SK-N-SH (cell line): ENCODE results near the gene KIFAP3.

Experiments
- CHD2 ChIP-seq: fragments of 150-350 bp; IDR thresholded peaks from 2 replicates; pipeline ENCODE4 v1.6.1; 2018; ENCODE audit warnings: low read length; ENCODE audit not compliant: partially characterized antibody
- CTCF ChIP-seq: fragments of 200-600 bp; sonication (generic); IDR thresholded peaks from 2 replicates; pipeline ENCODE4 v1.6.1; 2017; ENCODE audit warnings: antibody characterized with exemption, mild to moderate bottlenecking, moderate library complexity
- EZH2phosphoT487 ChIP-seq: fragments of 200-600 bp; sonication (generic); IDR thresholded peaks from 2 replicates; pipeline ENCODE4 v1.6.1; 2017; ENCODE audit warnings: low read depth, mixed run types, mild to moderate bottlenecking, antibody characterized with exemption, moderate library complexity, borderline replicate concordance
- FOSL2 ChIP-seq: IDR thresholded peaks from 2 replicates; pipeline ENCODE4 v1.4.0; 2012; ENCODE audit warnings: low read depth, mild to moderate bottlenecking, moderate library complexity, borderline replicate concordance
- MAX ChIP-seq: IDR thresholded peaks from 2 replicates; pipeline ENCODE4 v1.4.0; 2012; ENCODE audit warnings: low read depth
- POLR2AphosphoS5 ChIP-seq: IDR thresholded peaks from 2 replicates; pipeline ENCODE4 v1.6.1; 2012; ENCODE audit warnings: low read depth, low read length
- USF2 ChIP-seq: fragments of 150-350 bp; IDR thresholded peaks from 2 replicates; pipeline ENCODE4 v1.6.1; 2017; ENCODE audit warnings: antibody characterized with exemption, low read length, low read depth, borderline replicate concordance

- no peak for TF ChIP-seq CTCF
- TF ChIP-seq USF2, result no peak
- TF ChIP-seq CHD2, result no peak
- TF ChIP-seq FOSL2, result no peak
- no peak for TF ChIP-seq EZH2phosphoT487
- no peak for TF ChIP-seq POLR2AphosphoS5
- no peak for TF ChIP-seq MAX
These were observed 88.7 kb downstream of the KIFAP3 start for GRCh38 chr1:169985757-169986156.
